ENCODE results near the gene GNG3. TPM values are rescaled to one million over a fixed set of nuclear protein-coding genes. Genes with fewer than 3 reads are reported as not detected.

The GNG3 gene
- total RNA-seq, 1 donor from 2014 or later: 11.3 TPM

DNA sequence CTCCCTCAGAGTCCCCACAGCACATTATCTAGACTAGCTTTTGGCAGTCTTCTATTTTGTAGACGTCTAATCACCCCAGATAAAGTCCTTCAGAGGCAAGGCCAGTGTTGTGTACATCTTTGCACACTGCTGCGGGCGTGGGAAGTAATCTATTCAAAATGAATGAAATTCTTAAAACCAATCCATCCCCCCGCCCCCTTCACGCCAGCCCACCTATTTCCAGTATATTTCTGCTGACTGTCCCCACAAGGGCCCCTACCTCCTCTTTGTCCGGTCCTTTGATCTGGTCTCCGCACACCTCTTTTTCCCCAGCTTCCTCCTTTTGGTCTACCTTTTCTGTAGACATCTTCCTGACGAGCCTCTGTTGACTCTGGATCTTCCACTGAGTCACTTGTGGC lies 627 bp upstream of the GNG3 start:
- Mint-ChIP-seq H3K4me1 (peaks cover 51% of the 10 kb centered on the region), H3K36me3 (ENCODE audit: low read depth) (peaks cover 11% of the 10 kb centered on the region), H3K27ac (ENCODE audit: unreplicated experiment) (peak overlapping the region; percentile 98), H3K27me3 (ENCODE audit: low read depth) (peaks cover 10% of the 10 kb centered on the region), H3K4me3 (peak overlapping the region; percentile 92), H3K9me3 (no peaks in the 10 kb centered on the region)
- DNase-seq (ENCODE audit: low read depth, low spot score): no peak
- TF ChIP-seq CTCF (conservative IDR thresholded peaks at IDR 0.05): no peak

DNA sequence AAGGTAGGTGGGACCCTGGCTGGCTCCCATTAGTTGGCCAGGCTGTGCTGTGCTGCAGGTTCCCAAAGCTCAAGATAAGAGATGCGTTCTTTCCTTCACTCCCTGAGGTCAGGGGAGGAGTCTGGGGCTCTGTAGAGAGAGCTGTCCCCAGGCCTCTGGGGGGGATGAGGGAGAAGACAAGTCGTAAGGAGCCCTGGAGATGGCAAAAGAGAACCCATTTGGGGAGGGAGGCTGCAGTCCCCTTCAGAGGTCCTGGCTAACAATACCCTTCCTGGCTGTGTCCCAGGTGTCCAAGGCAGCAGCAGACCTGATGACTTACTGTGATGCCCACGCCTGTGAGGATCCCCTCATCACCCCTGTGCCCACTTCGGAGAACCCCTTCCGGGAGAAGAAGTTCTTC lies 916 bp downstream of the GNG3 start:
- TF ChIP-seq CTCF (conservative IDR thresholded peaks at IDR 0.05): no peak
- H3K4me3 Mint-ChIP-seq: peak overlapping the region; percentile 92
- no peaks in the 10 kb centered on the region for H3K9me3 Mint-ChIP-seq
- peaks cover 10% of the 10 kb centered on the region for H3K27me3 Mint-ChIP-seq (ENCODE audit: low read depth)
- DNase-seq (ENCODE audit: low read depth, low spot score): no peak
- no peak overlapping the region for H3K27ac Mint-ChIP-seq (ENCODE audit: unreplicated experiment)
- H3K36me3 Mint-ChIP-seq (ENCODE audit: low read depth): peaks cover 11% of the 10 kb centered on the region
- H3K4me1 Mint-ChIP-seq: peaks cover 51% of the 10 kb centered on the region

DNA sequence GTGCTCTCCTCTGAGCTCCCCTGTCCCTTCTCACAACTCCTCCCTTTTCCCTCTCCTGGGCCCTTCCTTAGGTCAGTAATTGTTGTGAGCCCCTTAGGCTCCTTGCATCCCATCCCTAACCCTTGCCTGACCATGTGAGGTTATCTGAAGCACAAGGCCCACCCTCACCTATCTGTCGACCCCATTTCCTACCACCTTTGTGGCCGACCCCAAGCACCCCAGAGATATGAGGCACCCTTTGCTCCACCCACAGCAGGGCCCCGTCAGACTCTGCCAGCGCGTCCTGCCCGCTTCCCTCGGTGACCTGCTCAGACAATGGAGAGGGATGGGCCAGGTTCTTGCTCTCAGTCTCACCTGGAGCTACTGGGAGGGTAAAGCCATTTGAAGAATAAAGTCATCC lies 1.3 kb downstream of the GNG3 start:
- peak overlapping the region; percentile 97 for H3K27ac Mint-ChIP-seq (ENCODE audit: unreplicated experiment)
- no peaks in the 10 kb centered on the region for H3K9me3 Mint-ChIP-seq
- H3K27me3 Mint-ChIP-seq (ENCODE audit: low read depth): peaks cover 10% of the 10 kb centered on the region
- peaks cover 51% of the 10 kb centered on the region for H3K4me1 Mint-ChIP-seq
- peak overlapping the region; percentile 92 for H3K4me3 Mint-ChIP-seq
- peaks cover 13% of the 10 kb centered on the region for H3K36me3 Mint-ChIP-seq (ENCODE audit: low read depth)
- no peak for DNase-seq (ENCODE audit: low read depth, low spot score)
- no peak for TF ChIP-seq CTCF (conservative IDR thresholded peaks at IDR 0.05)

DNA sequence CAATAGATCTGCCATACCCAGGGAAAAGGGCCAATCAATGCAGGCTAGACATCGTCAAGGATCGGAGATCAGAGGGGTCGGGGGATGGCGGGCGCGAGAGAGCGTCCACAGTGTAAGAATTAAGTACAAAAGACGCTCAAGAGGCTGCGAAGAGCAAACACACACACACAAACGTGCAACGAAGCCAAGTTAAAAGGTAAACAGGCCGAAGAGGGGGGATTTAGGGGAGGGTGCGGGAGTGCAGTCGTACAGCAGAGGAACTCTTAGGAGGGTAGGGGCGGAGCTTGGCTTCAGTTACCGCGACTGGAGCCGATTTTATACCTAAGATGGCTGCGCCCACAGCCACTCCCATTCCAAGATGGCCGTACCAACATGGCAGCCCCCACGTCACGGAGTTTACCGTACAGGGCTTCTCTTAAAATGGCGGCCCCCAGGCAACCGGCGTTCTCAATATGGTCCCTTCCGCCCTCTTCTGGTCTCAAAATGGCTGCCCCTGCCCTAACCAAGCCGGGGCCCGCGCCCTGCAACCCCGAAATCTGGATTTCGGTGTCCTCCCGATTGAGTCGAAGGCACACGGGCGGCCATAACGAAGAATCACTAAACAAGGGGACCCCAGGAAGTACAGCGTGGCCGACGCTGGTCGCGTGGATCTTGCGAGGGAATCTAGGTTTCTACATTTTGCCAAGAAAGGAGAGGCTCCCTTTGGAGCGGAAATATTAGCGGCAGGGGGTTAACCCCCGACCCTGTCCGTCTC lies 1.9 kb downstream of the GNG3 start:
- H3K27ac Mint-ChIP-seq (ENCODE audit: unreplicated experiment): peak overlapping the region; percentile 99
- peaks cover 51% of the 10 kb centered on the region for H3K4me1 Mint-ChIP-seq
- peaks cover 10% of the 10 kb centered on the region for H3K27me3 Mint-ChIP-seq (ENCODE audit: low read depth)
- H3K36me3 Mint-ChIP-seq (ENCODE audit: low read depth): peaks cover 13% of the 10 kb centered on the region
- peak; percentile 91 for DNase-seq (ENCODE audit: low read depth, low spot score)
- H3K4me3 Mint-ChIP-seq: peak overlapping the region; percentile 92
- H3K9me3 Mint-ChIP-seq: no peaks in the 10 kb centered on the region
- no peak for TF ChIP-seq CTCF (conservative IDR thresholded peaks at IDR 0.05)

GRCh38 chr11:62710001-62710345 lies 2.5 kb downstream of the GNG3 start:
- peak; percentile 26 for DNase-seq (ENCODE audit: low read depth, low spot score)
- H3K36me3 Mint-ChIP-seq (ENCODE audit: low read depth): peaks cover 13% of the 10 kb centered on the region
- peak overlapping the region; percentile 92 for H3K4me3 Mint-ChIP-seq
- no peaks in the 10 kb centered on the region for H3K9me3 Mint-ChIP-seq
- H3K4me1 Mint-ChIP-seq: peaks cover 50% of the 10 kb centered on the region
- H3K27me3 Mint-ChIP-seq (ENCODE audit: low read depth): peaks cover 10% of the 10 kb centered on the region
- TF ChIP-seq CTCF (conservative IDR thresholded peaks at IDR 0.05): no peak
- H3K27ac Mint-ChIP-seq (ENCODE audit: unreplicated experiment): peak overlapping the region; percentile 99
